ENCODE measurements around the gene CD34.

CD34 gene

GRCh38 chr1:207868774-207869721 lies 41.9 kb downstream of the CD34 start:
- peak; percentile 84 for TF ChIP-seq CTCF (IDR thresholded peaks at IDR 0.05; ENCODE audit: poor library complexity, severe bottlenecking)
- Histone ChIP-seq H3K36me3 (ENCODE audit: low read depth) (peaks cover 4% of the 10 kb centered on the region; the same call in 1 of the 2 replicates), H3K27me3 (ENCODE audit: insufficient read depth, poor library complexity, severe bottlenecking) (no peaks in the 10 kb centered on the region), H3K4me3 (ENCODE audit: severe bottlenecking) (peak overlapping the region; percentile 80), H3K9me3 (ENCODE audit: severe bottlenecking) (no peaks in the 10 kb centered on the region), H3K27ac (ENCODE audit: poor library complexity, severe bottlenecking) (peak overlapping the region; percentile 57), H3K4me1 (ENCODE audit: insufficient read depth, poor library complexity, severe bottlenecking) (no peaks in the 10 kb centered on the region)
- no peak for DNase-seq (ENCODE audit: low spot score)
- ATAC-seq (ENCODE audit: low read depth), result peak; percentile 64

GRCh38 chr1:207868251-207868773 lies 42.6 kb downstream of the CD34 start:
- Histone ChIP-seq H3K36me3 (ENCODE audit: low read depth) (peaks cover 4% of the 10 kb centered on the region), H3K9me3 (ENCODE audit: severe bottlenecking) (no peaks in the 10 kb centered on the region), H3K27ac (ENCODE audit: poor library complexity, severe bottlenecking) (peak overlapping the region; percentile 57), H3K27me3 (ENCODE audit: insufficient read depth, poor library complexity, severe bottlenecking) (no peaks in the 10 kb centered on the region), H3K4me3 (ENCODE audit: severe bottlenecking) (peak overlapping the region; percentile 80), H3K4me1 (ENCODE audit: insufficient read depth, poor library complexity, severe bottlenecking) (no peaks in the 10 kb centered on the region)
- no peak for TF ChIP-seq CTCF (IDR thresholded peaks at IDR 0.05; ENCODE audit: poor library complexity, severe bottlenecking)
- ATAC-seq (ENCODE audit: low read depth) (peak; percentile 61), DNase-seq (ENCODE audit: low spot score) (no peak)

GRCh38 chr1:207867136-207868109 lies 43.5 kb downstream of the CD34 start:
- DNase-seq (ENCODE audit: low spot score) (no peak), ATAC-seq (ENCODE audit: low read depth) (no peak)
- peak overlapping the region; percentile 57 for H3K27ac ChIP-seq (ENCODE audit: poor library complexity, severe bottlenecking)
- no peak for TF ChIP-seq CTCF (IDR thresholded peaks at IDR 0.05; ENCODE audit: poor library complexity, severe bottlenecking)
- no peaks in the 10 kb centered on the region for H3K27me3 ChIP-seq (ENCODE audit: insufficient read depth, poor library complexity, severe bottlenecking)
- peaks cover 4% of the 10 kb centered on the region for H3K36me3 ChIP-seq (ENCODE audit: low read depth)
- H3K4me3 ChIP-seq (ENCODE audit: severe bottlenecking), result peak overlapping the region; percentile 80
- H3K4me1 ChIP-seq (ENCODE audit: insufficient read depth, poor library complexity, severe bottlenecking), result no peaks in the 10 kb centered on the region
- H3K9me3 ChIP-seq (ENCODE audit: severe bottlenecking), result no peaks in the 10 kb centered on the region

- DNase-seq (ENCODE audit: low spot score) (no peak), ATAC-seq (ENCODE audit: low read depth) (no peak)
- Histone ChIP-seq H3K36me3 (ENCODE audit: low read depth) (peaks cover 4% of the 10 kb centered on the region), H3K27me3 (ENCODE audit: insufficient read depth, poor library complexity, severe bottlenecking) (no peaks in the 10 kb centered on the region), H3K4me3 (ENCODE audit: severe bottlenecking) (no peak overlapping the region), H3K27ac (ENCODE audit: poor library complexity, severe bottlenecking) (no peak overlapping the region), H3K9me3 (ENCODE audit: severe bottlenecking) (no peaks in the 10 kb centered on the region), H3K4me1 (ENCODE audit: insufficient read depth, poor library complexity, severe bottlenecking) (no peaks in the 10 kb centered on the region)
- TF ChIP-seq CTCF (IDR thresholded peaks at IDR 0.05; ENCODE audit: poor library complexity, severe bottlenecking), result no peak
These were observed 44.3 kb downstream of the CD34 start for GRCh38 chr1:207866471-207867135.
